ENCODE data around the gene AKAP6. TPM values are rescaled to one million over a fixed set of nuclear protein-coding genes. Genes with fewer than 3 reads are reported as not detected.

The AKAP6 gene
- polyA plus RNA-seq, 6 donors from 2014 or later, result 1.6 to 12.4 (median 6.5) TPM

DNA sequence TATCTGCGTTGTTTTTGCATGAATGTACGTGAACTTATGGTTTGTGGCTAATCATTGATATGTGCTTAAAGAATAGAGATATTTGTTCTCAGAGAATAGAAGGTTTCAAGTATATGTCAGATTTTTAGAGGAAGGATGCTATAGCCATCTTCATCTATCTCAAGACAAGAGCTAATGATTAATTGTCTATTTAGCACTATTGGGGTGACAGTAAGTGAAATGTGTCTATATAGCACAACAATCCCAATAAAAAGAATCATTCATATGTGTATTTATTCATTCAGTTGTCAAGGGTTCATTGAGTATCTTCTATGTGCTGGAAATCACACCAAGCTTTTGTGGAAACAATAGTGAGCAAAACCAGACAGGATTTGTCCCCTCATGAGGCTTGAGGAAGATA lies 310.1 kb downstream of the AKAP6 start:
- Mint-ChIP-seq H3K36me3 (no peaks in the 10 kb centered on the region), H3K4me3 (no peak overlapping the region), H3K27ac (no peak overlapping the region), H3K4me1 (no peaks in the 10 kb centered on the region), H3K9me3 (peaks cover 0 to 2% (median 0%) of the 10 kb centered on the region in 7 donors), H3K27me3 (no peaks in the 10 kb centered on the region)
- DNase-seq (no peak), ATAC-seq (ENCODE audit: low read depth in 2 of 2) (no peak)

DNA sequence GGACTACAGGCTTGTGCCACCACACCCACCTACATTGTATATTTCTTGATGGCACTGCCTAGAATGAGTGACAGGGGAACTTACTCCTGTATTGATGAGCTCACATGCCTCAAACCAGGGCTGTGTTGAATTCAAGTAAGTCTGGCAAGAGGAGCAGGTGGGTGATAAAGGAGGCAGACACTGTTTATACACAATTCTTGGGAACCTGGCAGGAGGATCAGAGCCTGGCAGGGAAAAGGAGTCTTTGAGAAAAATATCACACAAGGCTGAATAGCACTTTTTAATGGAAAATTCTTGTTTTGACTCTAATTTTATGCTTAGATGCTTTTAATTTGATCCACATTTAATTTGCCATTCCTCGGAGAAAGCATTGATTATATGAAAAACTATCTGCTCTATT lies 316.5 kb downstream of the AKAP6 start:
- peaks cover 0 to 2% (median 0%) of the 10 kb centered on the region in 7 donors for H3K9me3 Mint-ChIP-seq
- H3K27ac Mint-ChIP-seq, result no peak overlapping the region
- ATAC-seq (ENCODE audit: low read depth in 2 of 2) (no peak), DNase-seq (no peak)
- no peaks in the 10 kb centered on the region for H3K4me1 Mint-ChIP-seq
- no peaks in the 10 kb centered on the region for H3K27me3 Mint-ChIP-seq
- no peaks in the 10 kb centered on the region for H3K36me3 Mint-ChIP-seq
- no peak overlapping the region for H3K4me3 Mint-ChIP-seq

DNA sequence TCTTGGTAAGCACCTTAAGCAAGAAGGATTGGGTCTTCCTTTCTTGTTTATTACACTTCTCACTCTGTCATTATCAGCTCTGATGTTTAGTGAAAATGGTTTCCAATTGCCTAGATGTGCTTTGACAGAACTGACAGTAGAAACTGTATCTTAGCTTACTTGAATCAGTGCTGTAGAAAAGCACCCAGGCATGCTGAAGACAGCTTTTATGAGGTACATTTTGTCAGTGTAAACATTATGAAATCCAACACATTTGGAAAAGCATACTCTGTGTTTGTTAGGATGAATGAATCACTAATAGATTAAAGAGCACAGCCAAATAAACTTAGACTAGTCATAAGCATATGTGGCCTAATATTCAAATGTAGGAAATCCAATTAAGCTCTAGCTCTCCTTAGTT lies 319.3 kb downstream of the AKAP6 start:
- Mint-ChIP-seq H3K36me3 (no peaks in the 10 kb centered on the region), H3K9me3 (peaks cover 0 to 2% (median 0%) of the 10 kb centered on the region in 7 donors), H3K27ac (no peak overlapping the region), H3K4me3 (no peak overlapping the region), H3K4me1 (no peaks in the 10 kb centered on the region), H3K27me3 (no peaks in the 10 kb centered on the region)
- ATAC-seq (ENCODE audit: low read depth in 2 of 2), result no peak
- DNase-seq, result no peak

DNA sequence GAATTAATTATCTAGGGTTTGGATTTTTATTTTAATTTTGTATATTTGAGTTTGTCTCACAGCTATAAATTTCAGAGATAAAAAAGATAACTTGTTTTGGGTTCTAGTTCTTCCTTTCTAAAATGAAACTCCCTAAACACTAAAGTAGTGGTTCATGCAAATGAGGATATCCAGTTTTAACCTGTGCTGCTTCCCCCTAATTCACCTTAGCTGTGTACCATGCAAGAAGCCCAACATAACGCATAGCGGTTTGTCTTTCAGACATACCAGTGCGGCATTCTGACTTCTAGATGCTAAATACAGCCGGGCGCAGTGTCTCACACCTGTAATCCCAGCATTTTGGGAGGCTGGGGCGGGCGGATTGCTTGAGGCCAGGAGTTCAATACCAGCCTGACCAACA lies 320.9 kb downstream of the AKAP6 start:
- no peak for DNase-seq
- H3K4me1 Mint-ChIP-seq, result no peaks in the 10 kb centered on the region
- no peaks in the 10 kb centered on the region for H3K36me3 Mint-ChIP-seq
- H3K27ac Mint-ChIP-seq, result peak overlapping the region in 1 of 6 donors; percentile 33
- no peaks in the 10 kb centered on the region for H3K27me3 Mint-ChIP-seq
- no peak overlapping the region for H3K4me3 Mint-ChIP-seq
- no peak for ATAC-seq (ENCODE audit: low read depth in 2 of 2)
- H3K9me3 Mint-ChIP-seq, result peaks cover 0 to 2% (median 0%) of the 10 kb centered on the region in 7 donors

DNA sequence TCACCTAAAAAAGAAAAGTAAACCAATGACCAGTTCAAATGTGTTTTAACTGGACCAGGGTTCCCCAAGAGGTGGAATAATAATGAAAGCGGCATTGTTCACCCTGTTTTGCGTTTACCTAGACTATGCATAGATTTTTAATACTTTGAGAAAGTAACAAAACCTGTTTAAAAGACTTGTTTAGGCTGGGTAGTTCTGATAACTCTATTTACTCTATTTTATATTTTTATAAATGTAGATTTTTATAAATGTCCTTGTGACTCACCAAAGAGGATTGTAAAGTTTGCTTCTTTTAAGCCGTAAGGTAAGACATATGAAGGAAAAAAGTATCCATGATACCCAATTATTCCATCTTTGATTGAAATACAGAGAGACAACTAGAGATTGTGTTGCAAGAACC lies 321.6 kb downstream of the AKAP6 start:
- no peak for ATAC-seq (ENCODE audit: low read depth in 2 of 2)
- no peak for DNase-seq
- Mint-ChIP-seq H3K27ac (no peak overlapping the region), H3K27me3 (no peaks in the 10 kb centered on the region), H3K4me1 (no peaks in the 10 kb centered on the region), H3K4me3 (no peak overlapping the region), H3K36me3 (no peaks in the 10 kb centered on the region), H3K9me3 (peaks cover 0 to 2% (median 0%) of the 10 kb centered on the region in 7 donors)

DNA sequence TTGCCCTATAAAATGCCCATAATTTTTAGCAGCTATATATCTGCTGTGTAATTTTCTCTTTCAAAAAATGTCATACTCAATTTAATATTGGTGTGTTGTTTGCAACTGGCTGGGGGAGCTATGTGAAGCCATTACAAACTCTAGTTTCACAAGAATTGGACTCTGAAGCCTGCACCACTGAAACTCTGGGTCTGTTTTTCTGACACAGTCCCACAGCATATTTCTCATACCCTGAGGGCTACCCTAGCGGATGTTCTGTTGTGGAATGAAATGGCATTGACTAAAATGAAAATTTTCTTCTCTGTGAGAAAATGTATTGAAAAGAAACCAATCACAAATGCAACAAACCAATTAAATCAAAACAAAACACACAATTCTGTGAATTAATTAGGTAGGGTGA lies 325.0 kb downstream of the AKAP6 start:
- Mint-ChIP-seq H3K36me3 (no peaks in the 10 kb centered on the region), H3K9me3 (peaks cover 0 to 2% (median 0%) of the 10 kb centered on the region in 7 donors), H3K4me3 (no peak overlapping the region), H3K27ac (no peak overlapping the region), H3K27me3 (no peaks in the 10 kb centered on the region), H3K4me1 (no peaks in the 10 kb centered on the region)
- ATAC-seq (ENCODE audit: low read depth in 2 of 2) (no peak), DNase-seq (no peak)

DNA sequence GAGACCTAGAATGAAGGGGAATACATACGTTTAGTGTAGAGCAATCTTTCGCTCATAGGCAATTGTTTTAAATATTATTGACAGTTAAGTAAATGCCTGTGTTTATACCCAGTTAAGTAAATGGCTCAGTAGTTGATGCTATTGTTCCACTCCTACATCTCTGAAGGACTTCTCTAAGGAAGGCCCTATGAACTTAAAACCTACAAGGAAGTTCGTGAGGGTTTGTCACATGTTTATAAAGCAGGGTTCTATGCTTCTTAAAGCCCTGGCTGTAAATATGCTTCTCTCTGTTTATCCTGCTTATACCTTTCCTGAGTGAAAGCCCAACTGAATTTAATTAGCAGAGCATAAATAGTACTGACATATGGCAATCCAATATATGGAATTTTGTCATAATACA lies 327.5 kb downstream of the AKAP6 start:
- Mint-ChIP-seq H3K4me1 (no peaks in the 10 kb centered on the region), H3K27ac (no peak overlapping the region), H3K27me3 (no peaks in the 10 kb centered on the region), H3K4me3 (no peak overlapping the region), H3K36me3 (peaks cover 0 to 3% of the 10 kb centered on the region in 2 donors), H3K9me3 (peaks cover 0 to 2% (median 0%) of the 10 kb centered on the region in 7 donors)
- DNase-seq (no peak), ATAC-seq (ENCODE audit: low read depth in 2 of 2) (no peak)

DNA sequence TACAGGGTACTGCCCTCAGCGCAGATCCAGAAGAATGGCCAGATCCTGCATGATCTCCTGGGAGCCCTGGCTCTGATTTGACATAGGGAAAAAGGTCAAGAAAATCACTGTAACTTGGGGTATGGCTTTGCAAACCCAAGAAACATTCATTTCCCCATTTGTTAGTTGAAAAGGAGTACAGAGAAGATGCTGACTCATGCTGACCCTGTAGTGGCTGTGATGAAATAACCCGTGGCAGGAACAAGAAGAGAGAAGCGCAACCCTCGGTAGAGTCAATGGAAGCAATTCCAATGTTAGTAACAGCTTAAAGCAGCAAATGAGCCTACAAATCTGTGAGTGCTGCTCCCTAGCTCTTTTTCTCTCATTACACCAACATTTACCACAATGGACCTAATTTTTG lies 328.0 kb downstream of the AKAP6 start:
- no peak for DNase-seq
- no peaks in the 10 kb centered on the region for H3K4me1 Mint-ChIP-seq
- H3K36me3 Mint-ChIP-seq, result peaks cover 0 to 3% of the 10 kb centered on the region in 2 donors
- ATAC-seq (ENCODE audit: low read depth in 2 of 2), result no peak
- no peaks in the 10 kb centered on the region for H3K27me3 Mint-ChIP-seq
- H3K4me3 Mint-ChIP-seq, result no peak overlapping the region
- H3K9me3 Mint-ChIP-seq, result peaks cover 0 to 2% (median 0%) of the 10 kb centered on the region in 7 donors
- no peak overlapping the region for H3K27ac Mint-ChIP-seq

DNA sequence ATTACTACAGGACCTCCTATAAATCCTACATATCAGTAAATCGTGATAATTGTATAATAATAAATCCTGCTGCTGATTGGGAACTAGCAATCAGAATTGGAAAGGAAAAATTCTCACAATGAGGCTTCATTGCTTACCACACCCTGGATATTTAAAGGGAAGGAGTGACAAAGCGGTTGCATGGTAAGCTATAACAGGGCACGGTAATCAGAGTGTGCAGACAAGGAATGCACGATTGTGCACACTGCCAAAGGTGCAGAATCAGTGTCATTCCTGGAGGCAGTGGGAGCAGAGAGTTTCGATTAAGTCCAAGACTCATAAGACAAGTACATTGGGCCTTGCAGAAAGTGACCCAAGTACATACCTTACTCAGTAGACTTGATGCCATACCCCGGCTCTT lies 332.1 kb downstream of the AKAP6 start:
- H3K36me3 Mint-ChIP-seq, result peaks cover 0 to 3% of the 10 kb centered on the region in 2 donors
- no peak overlapping the region for H3K4me3 Mint-ChIP-seq
- no peak for DNase-seq
- ATAC-seq (ENCODE audit: low read depth in 2 of 2), result no peak
- H3K27ac Mint-ChIP-seq, result no peak overlapping the region
- no peaks in the 10 kb centered on the region for H3K27me3 Mint-ChIP-seq
- peaks cover 0 to 1% (median 0%) of the 10 kb centered on the region in 7 donors for H3K9me3 Mint-ChIP-seq
- no peaks in the 10 kb centered on the region for H3K4me1 Mint-ChIP-seq

DNA sequence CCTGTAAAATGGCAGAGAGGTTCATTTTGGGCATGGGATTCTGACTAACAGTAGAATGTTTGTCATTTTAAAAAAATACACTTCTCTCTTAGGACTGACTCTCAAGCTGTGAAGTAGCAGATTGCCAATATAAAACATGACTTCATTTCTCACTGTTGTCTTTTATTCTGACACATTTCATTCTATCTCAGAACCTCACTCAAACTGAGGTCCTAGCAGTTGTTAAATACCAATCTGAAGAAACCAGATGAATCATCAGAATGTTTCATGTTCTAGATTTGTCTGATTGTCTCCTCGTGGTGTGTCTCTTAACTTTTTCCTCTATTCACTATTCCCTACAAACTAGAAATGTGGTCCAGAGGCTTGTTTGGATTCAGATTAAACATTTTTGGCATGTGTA lies 333.1 kb downstream of the AKAP6 start:
- no peak for ATAC-seq (ENCODE audit: low read depth in 2 of 2)

DNA sequence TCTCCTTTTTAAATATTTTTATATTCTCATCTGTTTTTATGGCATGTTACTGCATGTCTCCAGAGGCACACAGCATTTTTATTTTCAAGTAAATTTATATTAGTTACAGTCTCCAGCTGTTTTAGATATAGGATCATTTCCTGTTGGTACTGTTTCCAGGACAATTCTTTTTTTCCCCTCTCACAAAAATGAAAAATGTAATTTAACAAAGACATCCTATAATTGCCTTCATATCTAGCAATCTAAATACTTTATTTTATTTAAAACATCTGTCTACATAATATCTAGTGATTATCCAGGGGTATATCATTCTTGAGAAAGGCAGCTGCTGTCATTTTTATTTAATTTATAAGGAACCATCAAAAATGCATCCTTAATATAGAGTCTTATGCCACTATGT lies 337.2 kb downstream of the AKAP6 start:
- H3K27ac Mint-ChIP-seq, result no peak overlapping the region
- H3K4me1 Mint-ChIP-seq, result no peaks in the 10 kb centered on the region
- H3K4me3 Mint-ChIP-seq, result no peak overlapping the region
- H3K36me3 Mint-ChIP-seq, result no peaks in the 10 kb centered on the region
- DNase-seq (no peak), ATAC-seq (ENCODE audit: low read depth in 2 of 2) (no peak)
- peaks cover 0 to 19% (median 3%) of the 10 kb centered on the region in 7 donors for H3K9me3 Mint-ChIP-seq
- peaks cover 0 to 5% (median 0%) of the 10 kb centered on the region in 3 donors for H3K27me3 Mint-ChIP-seq

More for the DNA sequence above, 333.1 kb downstream of the AKAP6 start:
- Mint-ChIP-seq H3K27ac (no peak overlapping the region), H3K36me3 (peaks cover 0 to 3% of the 10 kb centered on the region in 2 donors), H3K4me1 (no peaks in the 10 kb centered on the region), H3K4me3 (no peak overlapping the region), H3K9me3 (peaks cover 0 to 1% (median 0%) of the 10 kb centered on the region in 7 donors), H3K27me3 (no peaks in the 10 kb centered on the region)
- DNase-seq, result no peak

DNA sequence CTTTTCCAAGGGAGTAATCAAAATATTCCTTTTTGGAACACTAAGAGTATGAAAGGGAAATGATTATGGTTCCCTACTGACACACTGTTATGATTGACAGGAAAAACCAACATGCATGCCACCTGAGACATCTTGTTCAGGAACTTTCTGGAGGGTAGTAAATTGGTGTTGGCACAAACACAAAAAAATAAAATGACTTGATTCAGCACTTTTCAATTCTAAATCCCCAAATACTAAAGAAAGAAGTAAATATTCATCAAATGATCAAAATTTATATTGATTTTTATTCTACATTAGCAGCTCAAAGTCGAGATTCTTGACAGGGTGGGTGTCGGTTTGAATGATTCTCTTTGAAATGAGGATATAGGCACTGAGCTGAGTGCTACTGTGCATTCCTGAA lies 338.2 kb downstream of the AKAP6 start:
- no peaks in the 10 kb centered on the region for H3K36me3 Mint-ChIP-seq
- no peak overlapping the region for H3K4me3 Mint-ChIP-seq
- H3K27ac Mint-ChIP-seq, result no peak overlapping the region
- H3K4me1 Mint-ChIP-seq, result no peaks in the 10 kb centered on the region
- ATAC-seq (ENCODE audit: low read depth in 2 of 2) (no peak), DNase-seq (no peak)
- peaks cover 0 to 5% (median 0%) of the 10 kb centered on the region in 3 donors for H3K27me3 Mint-ChIP-seq
- peaks cover 0 to 27% (median 3%) of the 10 kb centered on the region in 7 donors for H3K9me3 Mint-ChIP-seq

DNA sequence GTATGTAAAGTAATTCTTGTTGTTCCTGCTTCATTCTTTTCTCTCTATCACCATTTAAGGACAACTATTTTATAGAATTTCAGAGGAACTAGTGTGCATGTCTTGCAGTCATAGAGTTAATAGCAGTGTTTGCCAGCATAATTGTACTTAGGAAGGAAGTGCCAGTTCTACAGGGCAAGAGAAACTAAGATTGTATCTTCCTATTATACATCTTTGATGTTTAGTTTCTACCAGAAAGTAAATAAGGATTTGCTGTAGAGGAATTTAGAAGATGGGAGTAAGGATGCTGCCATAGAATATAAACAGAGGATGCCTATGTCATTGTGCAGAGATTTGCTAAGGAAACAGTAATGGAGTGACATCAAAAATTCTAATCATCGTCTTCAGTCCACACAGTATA lies 338.7 kb downstream of the AKAP6 start:
- no peak overlapping the region for H3K4me3 Mint-ChIP-seq
- peaks cover 0 to 32% (median 3%) of the 10 kb centered on the region in 7 donors for H3K9me3 Mint-ChIP-seq
- no peak for ATAC-seq (ENCODE audit: low read depth in 2 of 2)
- H3K27me3 Mint-ChIP-seq, result peaks cover 0 to 5% (median 0%) of the 10 kb centered on the region in 3 donors
- H3K4me1 Mint-ChIP-seq, result no peaks in the 10 kb centered on the region
- H3K27ac Mint-ChIP-seq, result no peak overlapping the region
- H3K36me3 Mint-ChIP-seq, result no peaks in the 10 kb centered on the region
- DNase-seq, result no peak

DNA sequence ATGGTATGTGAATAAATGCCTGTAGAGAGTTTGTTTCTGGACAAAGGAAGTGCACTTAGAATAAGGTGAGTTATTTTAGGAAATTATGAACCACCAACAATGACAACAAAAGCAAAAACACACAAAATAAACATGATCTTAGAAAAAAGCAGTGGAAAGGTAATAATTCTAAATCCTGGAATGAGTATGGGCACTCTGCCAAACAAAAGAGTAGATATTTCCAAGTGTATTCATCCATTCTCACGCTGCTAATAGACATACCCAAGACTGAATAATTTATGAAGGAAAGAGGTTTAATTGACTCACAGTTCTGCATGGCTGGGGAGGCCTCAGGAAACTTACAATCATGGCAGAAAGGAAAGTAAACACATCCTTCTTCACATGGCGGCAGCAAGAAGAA lies 340.3 kb downstream of the AKAP6 start:
- H3K36me3 Mint-ChIP-seq, result peaks cover 0 to 7% of the 10 kb centered on the region in 2 donors
- H3K4me3 Mint-ChIP-seq, result no peak overlapping the region
- H3K9me3 Mint-ChIP-seq, result peaks cover 3 to 32% (median 9%) of the 10 kb centered on the region in 7 donors
- peaks cover 0 to 5% (median 0%) of the 10 kb centered on the region in 3 donors for H3K27me3 Mint-ChIP-seq
- ATAC-seq (ENCODE audit: low read depth in 2 of 2) (no peak), DNase-seq (no peak)
- no peak overlapping the region for H3K27ac Mint-ChIP-seq
- H3K4me1 Mint-ChIP-seq, result no peaks in the 10 kb centered on the region

DNA sequence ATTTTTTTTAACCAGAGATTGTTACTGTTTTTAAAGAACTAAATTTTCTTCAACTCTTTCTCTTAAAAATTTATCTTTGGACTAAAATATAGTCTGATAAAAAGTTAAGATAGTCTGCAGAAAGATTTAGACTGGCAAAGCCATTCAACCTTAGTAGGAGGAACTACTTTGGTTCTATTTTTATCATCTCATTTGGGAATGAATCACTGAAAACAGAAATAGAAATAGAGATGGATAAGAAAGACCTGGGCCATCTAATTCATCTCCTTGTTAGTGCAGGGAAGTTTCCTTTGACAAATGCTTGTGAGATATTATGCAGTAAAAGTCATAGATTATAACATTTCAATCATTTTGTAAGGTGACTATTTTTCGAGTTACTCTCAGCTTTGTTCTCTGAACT lies 346.3 kb downstream of the AKAP6 start:
- Mint-ChIP-seq H3K27me3 (no peaks in the 10 kb centered on the region), H3K4me1 (no peaks in the 10 kb centered on the region), H3K36me3 (peaks cover 0 to 7% of the 10 kb centered on the region in 2 donors), H3K9me3 (peaks cover 2 to 20% (median 8%) of the 10 kb centered on the region in 7 donors), H3K27ac (no peak overlapping the region), H3K4me3 (no peak overlapping the region)
- DNase-seq (no peak), ATAC-seq (ENCODE audit: low read depth in 2 of 2) (no peak)

All from naive B cell (primary cell).